Ovary (tissue), 9 donors: ENCODE results near the gene SDHD. TPM values are rescaled to one million over a fixed set of nuclear protein-coding genes. Genes with fewer than 3 reads are reported as not detected.
"Not testable (repeated sequence)": the region's sequence is repeated elsewhere in the genome, so short reads cannot be mapped to it uniquely, and the experiment has no call there.

ENCODE experiments used
- DNase-seq, 5 donors: peaks; one replicate each; pipeline ENCODE4 v3.0.0-alpha.2; 2019 to 2020
- H3K27ac ChIP-seq, 2 donors: fragments of 200-600 bp; one replicate each; pipeline versions ENCODE4 v1.5.1 to v1.8.0; 2019 to 2022
- H3K27me3 ChIP-seq: fragments of 200-600 bp; one replicate; pipeline ENCODE4 v1.8.0; 2022
- H3K36me3 ChIP-seq: fragments of 200-600 bp; sonication (generic); one replicate; pipeline ENCODE4 v1.5.1; 2019
- H3K4me1 ChIP-seq: one replicate; pipeline ENCODE4 v1.8.1; 2013; ENCODE audit warnings: mild to moderate bottlenecking, moderate library complexity; ENCODE audit not compliant: insufficient read depth
- H3K4me3 ChIP-seq: fragments of 200-600 bp; sonication (generic); one replicate; pipeline ENCODE4 v1.5.1; 2017
- H3K9me3 ChIP-seq, 2 donors: fragments of 200-600 bp in 1 of 2; sonication (generic) in 1 of 2; one replicate each; pipeline versions ENCODE4 v1.5.1 to v1.8.1; 2013 to 2019; ENCODE audit warnings: mild to moderate bottlenecking in 1 of 2, moderate library complexity in 1 of 2
- CTCF ChIP-seq, 3 donors: fragments of 450-650 bp in 2 of 3; fragments of 200-600 bp in 1 of 3; IDR thresholded peaks; one replicate each; pipeline versions ENCODE4 v1.5.1 to v1.8.0; 2016 to 2022; ENCODE audit warnings: antibody characterized with exemption in 3 of 3, mild to moderate bottlenecking in 1 of 3
- EP300 ChIP-seq: sonication (generic); formaldehyde crosslinking; IDR thresholded peaks from one replicate; pipeline ENCODE4 v1.6.1; 2017; ENCODE audit warnings: antibody characterized with exemption
- POLR2A ChIP-seq: fragments of 450-650 bp; IDR thresholded peaks from one replicate; pipeline ENCODE4 v1.6.1; 2017; ENCODE audit warnings: antibody characterized with exemption, mild to moderate bottlenecking, moderate library complexity
- WGBS, 3 donors: extraction: QIAGEN DNeasy Blood & Tissue Kit in 1 of 3; methylation state at CpG; one replicate each; pipeline versions ENCODE4 v1.1.5 to v1.1.7; 2013 to 2017; 5-methylcytosine and 5-hydroxymethylcytosine counted together
- intact Hi-C, 4 donors: fragments of 100-400 bp; cut with DNase I; formaldehyde crosslinking; loops; one replicate each; pipeline versions ENCODE4 v1.11.0 to v1.15.1; 2022 to 2023
- polyA plus RNA-seq, 2 donors: library from polyadenylated mRNA; stranded (reverse); fragments of 200-250 nt in 1 of 2; fragments of 350-450 nt in 1 of 2; fragmentation: Illumina TruSeq in 1 of 2; extraction: RNeasy Lipid Tissue Mini Kit (QIAGEN cat#74804) in 1 of 2; gene quantifications; one replicate each; pipeline ENCODE4 v1.2.3, GENCODE V29; 2013 to 2014
- total RNA-seq, 7 donors: library from RNA; depleted of rRNA in 2 of 7; stranded (reverse); fragments of >200 nt in 2 of 7; fragmentation: NEBNext Ultra II Directional in 3 of 7; extraction: Animal tissue kit (Norgen Biotek cat#: 25700) in 3 of 7; gene quantifications; one replicate each; pipeline versions ENCODE4 v1.1.0 to v1.2.4, GENCODE V29; 2016 to 2023
- donor health status: DM: no; HTN: no; CAD: no; lungs with moderate emphysema.
- donor health status: DM: no; HTN: no; CAD: no.
- donor health status: Bipolar disorder and iron deficiency.
- donor health status: DM: yes; HTN: yes; CAD: no.
- donor health status: DM: no; HTN: no; CAD: no.
- donor health status: DM: yes; HTN: yes; CAD: no.

SDHD gene
- total and polyA plus RNA-seq, 9 donors = 64.9 to 98.4 (median 84.4) TPM

GRCh38 chr11:112082729-112083128 is 3.9 kb upstream of the SDHD start:
- TF ChIP-seq EP300 (no peak), CTCF (IDR thresholded peaks at IDR 0.05) (no peak), POLR2A (no peak)

DNA sequence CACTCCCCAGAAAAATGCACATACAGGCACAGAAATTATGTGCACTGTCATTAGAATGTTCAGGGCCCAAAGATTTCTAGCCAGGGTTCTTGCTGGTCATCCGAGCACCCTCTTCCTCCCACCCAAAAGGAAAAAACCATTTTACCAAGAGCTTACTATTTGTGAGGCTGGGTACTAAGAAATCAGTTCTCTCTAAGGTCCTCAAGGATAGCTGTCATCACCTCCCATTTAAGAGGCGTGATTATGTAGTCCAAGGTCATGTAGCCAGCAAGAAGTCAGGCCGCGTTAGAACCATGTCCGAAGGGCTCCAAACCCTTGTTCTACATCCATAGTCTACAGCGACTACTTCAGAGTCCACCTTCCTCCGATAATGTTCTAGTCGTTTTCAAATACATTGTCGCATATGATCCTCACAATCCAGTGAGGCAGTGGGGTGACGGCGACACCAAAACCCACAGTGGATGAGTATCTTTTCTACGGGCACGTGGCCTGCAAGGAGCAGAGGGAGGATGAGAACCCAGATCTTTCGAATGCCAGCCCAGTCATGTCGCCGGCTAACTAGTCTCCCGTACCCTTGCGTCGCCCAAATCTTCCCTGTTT is 751 bp upstream of the SDHD start:
- Histone ChIP-seq H3K27me3 (no peaks in the 10 kb centered on the region), H3K36me3 (no peaks in the 10 kb centered on the region), H3K4me1 (peaks cover 10% of the 10 kb centered on the region), H3K9me3 (no peaks in the 10 kb centered on the region), H3K27ac (no peak overlapping the region), H3K4me3 (peak overlapping the region; percentile 71)
- intact Hi-C loops = loop anchor here in 1 of 4 donors (10.0 kb wide), 1 partner anchor 211 kb away; the partner anchor contains the start of genes ALG9, CFAP68 and FDXACB1
- WGBS, 3 donors = 2% methylated on average over 19 of the region's 19 CpGs
- DNase-seq = peak in 1 of 5 donors; percentile 30
- TF ChIP-seq EP300 (no peak), POLR2A (no peak), CTCF (IDR thresholded peaks at IDR 0.05) (no peak)

More at GRCh38 chr11:112082729-112083128, 3.9 kb upstream of the SDHD start:
- Histone ChIP-seq H3K27me3 (no peaks in the 10 kb centered on the region), H3K4me1 (peaks cover 8% of the 10 kb centered on the region), H3K4me3 (no peak overlapping the region), H3K27ac (no peak overlapping the region), H3K9me3 (no peaks in the 10 kb centered on the region), H3K36me3 (peaks cover 2% of the 10 kb centered on the region)
- no peak for DNase-seq
- intact Hi-C loops = loop anchor here in 1 of 4 donors (10.0 kb wide), 1 partner anchor 208 kb away; the partner anchor contains the start of genes ALG9, CFAP68 and FDXACB1
- WGBS, 3 donors = 59 to 69% (median 60%) methylated on average over 4 of the region's 4 CpGs

DNA sequence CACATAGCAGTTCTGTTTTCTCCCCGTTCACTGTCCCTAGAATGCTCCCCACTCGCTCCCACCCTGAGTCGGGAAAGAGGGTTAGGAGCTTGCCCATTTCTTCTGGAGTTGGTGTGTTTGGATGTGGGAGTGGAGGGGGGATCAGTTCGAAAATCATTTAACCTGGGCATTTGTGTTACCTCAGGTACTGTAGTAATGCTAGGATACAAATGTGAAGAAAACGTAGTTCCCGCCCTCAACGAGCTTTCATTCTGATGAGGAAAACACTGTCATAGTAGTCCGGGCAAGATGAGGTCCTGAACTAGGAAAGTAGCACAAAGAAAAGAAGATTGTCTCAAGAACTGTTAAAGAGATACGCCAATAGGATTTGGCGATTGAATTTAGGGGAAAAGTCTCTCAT is 539 bp downstream of the SDHD start:
- peak overlapping the region; percentile 71 for H3K4me3 ChIP-seq
- H3K27me3 ChIP-seq = no peaks in the 10 kb centered on the region
- H3K4me1 ChIP-seq = peaks cover 10% of the 10 kb centered on the region
- no peaks in the 10 kb centered on the region for H3K36me3 ChIP-seq
- 13 to 16% (median 14%) methylated on average over 10 of the region's 10 CpGs for WGBS, 3 donors
- TF ChIP-seq CTCF (IDR thresholded peaks at IDR 0.05) (no peak), EP300 (no peak), POLR2A (no peak)
- peak overlapping the region; percentile 2 to 23 for H3K27ac ChIP-seq
- no peaks in the 10 kb centered on the region for H3K9me3 ChIP-seq
- DNase-seq = no peak
- intact Hi-C loops = loop anchor here in 1 of 4 donors (10.0 kb wide), 1 partner anchor 212 kb away; the partner anchor contains the start of genes ALG9, CFAP68 and FDXACB1

DNA sequence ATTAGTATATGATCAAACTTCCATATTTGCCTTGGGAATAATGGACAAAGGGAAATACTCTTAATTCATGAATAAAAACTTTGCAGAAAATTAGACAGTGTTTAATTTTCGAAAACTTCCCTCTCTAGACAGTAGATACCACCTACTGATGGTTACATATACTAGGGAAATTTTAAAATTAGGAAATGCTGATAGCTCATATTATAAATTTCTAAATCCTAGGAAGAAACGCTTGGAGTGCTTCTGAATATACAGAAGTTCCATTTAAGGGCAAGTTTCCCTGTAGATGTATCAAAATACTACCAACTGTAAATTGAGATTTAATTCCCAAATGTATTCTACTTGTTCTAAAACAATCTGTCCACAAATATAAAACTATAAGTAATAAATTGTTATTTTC is 8.6 kb downstream of the SDHD start:
- 96 to 98% (median 97%) methylated on average over 2 of the region's 2 CpGs for WGBS, 3 donors
- intact Hi-C loops, H3K9me3 ChIP-seq, H3K4me1 ChIP-seq, H3K36me3 ChIP-seq, H3K27ac ChIP-seq, H3K27me3 ChIP-seq, DNase-seq, H3K4me3 ChIP-seq: not testable (repeated sequence)

DNA sequence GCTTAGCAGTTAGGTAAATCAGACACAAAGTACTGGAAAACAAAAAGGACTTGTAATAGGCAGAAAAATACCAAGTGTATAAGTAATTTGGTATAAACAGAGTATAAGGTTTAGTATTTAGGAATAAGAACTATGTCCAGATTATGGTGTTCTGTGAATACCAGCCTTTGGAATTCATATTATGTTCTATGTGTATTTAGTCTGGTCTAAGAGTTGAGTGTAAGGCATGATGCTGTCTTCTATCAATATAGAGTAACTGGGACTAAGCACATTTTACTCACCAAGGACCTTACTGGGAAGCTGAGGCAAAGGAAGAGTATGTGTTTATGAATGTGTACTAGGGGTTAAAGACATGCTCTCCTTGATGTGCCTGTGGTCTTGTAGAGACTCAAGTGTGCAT is 9.5 kb downstream of the SDHD start:
- no peak overlapping the region for H3K4me3 ChIP-seq
- peaks cover 1% of the 10 kb centered on the region for H3K4me1 ChIP-seq
- TF ChIP-seq CTCF (IDR thresholded peaks at IDR 0.05) = no peak
- no peak for TF ChIP-seq POLR2A
- no peak for TF ChIP-seq EP300
- no peaks in the 10 kb centered on the region for H3K27me3 ChIP-seq
- no peak for DNase-seq
- H3K27ac ChIP-seq = no peak overlapping the region
- H3K9me3 ChIP-seq = no peaks in the 10 kb centered on the region
- H3K36me3 ChIP-seq = no peaks in the 10 kb centered on the region
- intact Hi-C loops = no loop called here
